GM19023 (cell line): ENCODE measurements around the gene SPATA1.

Source experiments
- ATAC-seq: cut with Tn5 transposase; IDR thresholded peaks from one replicate; pipeline ENCODE4 v1.9.1; 2021; ENCODE audit warnings: mild to moderate bottlenecking, moderate library complexity; ENCODE audit not compliant: unreplicated experiment

Gene SPATA1, protein sequence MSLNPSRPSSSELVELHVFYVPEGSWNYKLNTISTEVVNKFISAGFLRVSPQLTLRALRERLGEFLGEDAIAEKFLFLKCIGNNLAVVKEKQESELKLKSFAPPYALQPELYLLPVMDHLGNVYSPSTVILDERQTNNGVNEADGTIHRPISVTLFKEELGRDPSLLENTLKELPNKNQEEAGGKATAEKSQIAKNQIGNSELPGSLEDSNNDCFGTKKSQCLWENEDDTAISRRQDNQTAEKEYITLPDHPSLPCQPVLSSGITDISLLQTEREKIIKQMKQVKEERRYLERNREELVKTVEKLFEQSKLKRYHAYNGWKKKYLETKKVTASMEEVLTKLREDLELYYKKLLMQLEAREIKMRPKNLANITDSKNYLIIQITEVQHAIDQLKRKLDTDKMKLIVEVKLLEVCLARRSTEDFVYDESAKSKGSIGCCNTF

GRCh38 chr1:84506002-84506728 lies at the start of gene SPATA1, which contains the start of gene GNG5:
TSS of gene SPATA1 (plus strand) at chr1:84506386. CDS start at chr1:84516360, 9,974 bp downstream.
TSS of gene GNG5 (minus strand) at chr1:84506581. CDS start at chr1:84506091, 490 bp downstream.
- peak; percentile 86 for ATAC-seq

DNA sequence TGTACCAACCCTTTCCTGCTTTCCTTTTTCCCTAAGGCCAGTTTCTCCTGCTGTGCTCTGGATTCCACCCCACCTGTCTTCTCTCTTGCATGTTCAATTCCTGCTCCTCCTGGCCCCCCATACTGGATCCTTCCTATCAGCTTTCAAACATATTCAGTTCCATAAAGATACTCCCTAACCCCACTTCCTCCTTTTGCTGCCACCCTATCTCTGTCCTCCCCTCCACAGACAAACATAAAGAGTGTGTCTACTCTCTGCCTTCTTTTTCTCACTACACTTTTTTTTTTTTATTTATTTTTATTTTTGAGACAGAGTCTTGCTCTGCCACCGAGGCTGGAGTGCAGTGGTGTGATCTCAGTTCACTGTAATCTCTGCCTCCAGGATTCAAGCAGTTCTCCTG lies 44.1 kb upstream of the SPATA1 start:
- ATAC-seq: no peak

- ATAC-seq: no peak
Observed at GRCh38 chr1:84467298-84467697, 38.9 kb upstream of the SPATA1 start.

DNA sequence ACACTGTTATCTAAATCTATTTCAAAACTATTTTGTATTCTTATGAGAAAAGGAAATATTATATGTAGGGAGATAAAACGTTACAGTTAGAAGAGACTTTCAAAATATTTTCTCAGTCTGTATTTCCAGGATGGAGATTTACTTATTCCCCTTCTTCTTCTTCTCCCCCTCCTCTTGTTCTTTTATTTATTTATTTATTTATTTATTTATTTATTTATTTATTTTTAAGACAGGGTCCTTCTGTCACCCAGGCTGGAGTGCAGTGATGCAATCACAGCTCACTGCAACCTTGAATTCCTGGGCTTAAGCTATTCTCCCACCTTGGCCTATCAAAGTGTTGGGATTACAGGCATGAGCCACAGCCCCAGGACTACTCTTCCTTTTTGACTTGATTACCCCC lies 30.0 kb upstream of the SPATA1 start:
- no peak for ATAC-seq

DNA sequence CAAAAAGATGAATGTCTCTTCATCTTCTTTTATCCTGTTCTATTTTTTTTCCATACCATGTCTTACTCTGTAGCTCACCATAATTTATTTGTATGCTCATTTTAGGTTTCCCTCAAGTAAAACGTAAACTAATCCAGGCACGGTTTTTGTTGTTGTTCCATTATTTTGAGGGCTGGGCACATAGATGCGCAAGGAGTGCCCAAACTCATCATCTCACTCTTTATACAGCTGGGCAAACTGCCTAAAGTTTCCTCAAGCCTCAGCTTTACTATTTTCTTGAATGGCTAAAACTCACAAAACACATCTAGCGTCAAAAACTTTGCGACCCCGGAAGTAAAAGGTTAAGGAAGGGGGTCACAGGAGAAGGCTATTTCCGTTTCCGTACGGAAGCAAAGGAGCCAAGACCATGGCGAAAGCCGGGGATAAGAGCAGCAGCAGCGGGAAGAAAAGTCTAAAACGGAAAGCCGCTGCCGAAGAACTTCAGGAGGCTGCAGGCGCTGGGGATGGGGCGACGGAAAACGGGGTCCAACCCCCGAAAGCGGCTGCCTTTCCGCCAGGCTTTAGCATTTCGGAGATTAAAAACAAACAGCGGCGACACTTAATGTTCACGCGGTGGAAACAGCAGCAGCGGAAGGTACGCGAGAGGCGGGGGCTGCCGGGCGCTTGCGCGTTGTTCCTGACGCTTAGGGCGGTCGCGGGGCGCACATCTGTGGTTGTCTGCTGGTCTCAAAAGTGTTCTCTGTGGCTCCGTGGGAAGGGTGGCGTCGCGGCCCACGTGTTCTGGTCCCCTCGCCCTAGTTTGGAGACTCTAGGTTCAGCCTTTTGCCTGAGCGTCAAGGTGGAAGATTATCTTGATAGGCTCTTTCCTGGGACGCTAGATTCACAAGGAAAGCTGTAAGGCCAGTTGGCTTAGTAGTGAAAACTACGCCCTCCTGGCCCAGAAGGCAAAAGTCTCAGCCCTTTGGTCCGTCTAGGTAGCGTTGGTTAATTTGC lies 27.0 kb upstream of the SPATA1 start, which contains the start of gene RPF1:
RPF1 (plus strand) TSS at position 391 of the 993 bp plus-strand sequence; CDS start at position 407, 16 bp downstream.
- ATAC-seq: peak; percentile 98

DNA sequence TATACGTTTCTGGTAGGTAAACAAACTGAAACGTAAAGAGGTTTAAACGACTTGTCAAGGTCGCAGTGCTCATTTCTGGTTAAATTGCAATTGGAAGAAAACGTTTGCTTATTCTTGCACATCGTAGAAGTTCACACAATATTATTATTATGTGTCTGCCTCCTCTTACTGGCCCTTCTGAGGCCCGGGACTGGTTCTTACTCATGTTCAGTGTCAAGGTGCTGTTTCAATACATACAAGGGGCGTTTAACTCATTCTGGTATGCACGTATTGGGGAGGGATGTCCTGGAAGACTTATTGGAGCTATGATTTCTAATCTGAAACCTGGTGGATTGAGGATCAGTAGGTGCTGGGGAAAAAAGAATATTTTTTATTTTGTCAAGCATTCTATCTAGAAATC lies 26.2 kb upstream of the SPATA1 start:
- no peak for ATAC-seq

DNA sequence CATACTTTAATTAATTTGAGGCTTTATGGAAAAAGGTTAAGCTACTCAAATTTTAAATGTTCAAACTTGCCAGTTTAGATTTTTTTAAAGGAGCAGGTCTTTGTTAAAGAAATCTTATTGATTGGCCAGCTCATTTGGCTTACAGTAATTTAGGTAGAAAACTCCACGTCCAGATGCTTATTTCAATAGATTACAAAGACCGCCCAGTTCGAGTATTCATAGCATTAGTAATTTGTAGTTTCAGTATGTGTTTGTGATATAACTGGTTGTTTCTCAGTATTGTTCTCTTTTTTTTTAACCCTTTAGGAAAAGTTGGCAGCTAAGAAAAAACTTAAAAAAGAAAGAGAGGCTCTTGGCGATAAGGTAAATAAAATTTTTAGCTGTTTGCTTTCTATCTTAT lies 25.5 kb upstream of the SPATA1 start:
- no peak for ATAC-seq

DNA sequence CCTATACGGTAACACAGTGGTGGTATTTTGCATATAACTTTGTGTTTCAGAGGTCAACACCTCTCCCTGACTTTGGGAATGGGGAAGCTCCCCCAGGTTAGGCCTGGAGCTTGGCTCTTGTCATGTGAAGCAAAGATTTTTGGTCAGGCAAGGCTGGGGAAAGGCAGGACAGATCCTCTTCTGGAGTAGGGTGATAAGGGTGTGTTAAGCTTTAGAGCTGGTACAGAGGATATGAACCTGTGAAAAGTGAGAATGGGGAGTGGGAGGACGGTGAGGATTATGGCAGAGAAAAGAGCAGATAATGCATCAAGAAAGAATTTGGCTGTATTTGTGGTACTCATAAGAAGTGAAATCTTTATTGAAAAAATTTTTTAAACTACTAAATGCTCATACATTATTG lies 24.9 kb upstream of the SPATA1 start:
- no peak for ATAC-seq

DNA sequence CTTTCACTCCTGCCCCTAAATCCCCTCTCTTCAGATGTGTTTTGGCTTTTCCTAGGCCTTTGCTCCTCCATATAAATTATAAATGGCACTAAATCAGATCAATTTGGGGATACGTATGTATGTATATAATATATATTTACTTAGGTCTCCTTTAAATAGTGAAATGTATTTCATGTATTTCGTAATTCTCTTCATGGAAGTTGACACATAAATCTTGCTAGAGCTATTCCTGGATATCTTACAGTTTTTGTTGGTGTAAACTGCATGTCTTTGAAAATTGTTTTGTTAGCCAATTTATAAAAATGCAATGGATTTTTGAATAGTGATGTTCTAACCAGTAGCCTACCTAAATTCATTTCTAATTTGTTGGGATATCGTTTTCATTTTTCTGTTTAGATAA lies 18.1 kb upstream of the SPATA1 start:
- ATAC-seq: no peak

DNA sequence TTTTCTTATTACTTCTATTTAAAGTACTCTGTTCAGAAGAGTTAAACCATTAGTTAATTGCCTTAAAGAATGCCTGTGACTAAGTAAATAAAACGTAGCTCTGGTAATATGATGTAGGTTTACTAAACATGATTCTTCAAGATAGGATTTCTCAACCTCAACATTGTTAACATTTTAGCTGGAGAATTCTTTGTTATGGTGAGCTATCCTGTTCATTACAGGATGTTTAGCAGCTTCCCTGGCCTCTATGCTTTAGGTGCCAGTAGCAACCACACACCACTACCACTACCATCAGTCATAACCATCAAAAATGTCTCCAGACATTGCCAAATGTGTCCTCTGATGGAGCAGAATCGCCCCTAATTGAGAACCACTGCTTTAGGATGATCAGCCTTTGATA lies 16.4 kb upstream of the SPATA1 start:
- no peak for ATAC-seq

- no peak for ATAC-seq
Observed at GRCh38 chr1:84492726-84493125, 13.5 kb upstream of the SPATA1 start.

- ATAC-seq: no peak
Observed at GRCh38 chr1:84493747-84494146, 12.4 kb upstream of the SPATA1 start.

DNA sequence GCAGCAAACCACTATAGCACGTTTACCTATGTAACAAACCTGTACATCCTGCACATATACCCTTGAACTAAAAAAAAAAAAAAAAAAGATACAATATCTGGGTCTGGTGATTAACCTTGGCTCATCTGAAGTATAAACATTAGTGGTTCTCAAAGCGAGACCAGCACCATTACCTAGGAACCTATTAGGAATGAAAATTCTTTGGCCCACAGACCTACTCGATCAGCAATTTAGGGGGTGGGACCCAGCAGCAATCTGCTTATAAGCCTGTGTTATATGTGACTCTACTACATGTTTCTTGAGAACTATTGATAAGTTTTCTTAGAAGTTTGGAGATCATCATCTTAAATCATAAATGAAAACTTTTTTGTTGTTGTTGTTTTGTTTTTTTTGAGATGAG lies 9.7 kb upstream of the SPATA1 start:
- no peak for ATAC-seq

- ATAC-seq: no peak
Observed at GRCh38 chr1:84497631-84498275, 8.4 kb upstream of the SPATA1 start.

- ATAC-seq: no peak
Observed at GRCh38 chr1:84502927-84503326, 3.3 kb upstream of the SPATA1 start.

DNA sequence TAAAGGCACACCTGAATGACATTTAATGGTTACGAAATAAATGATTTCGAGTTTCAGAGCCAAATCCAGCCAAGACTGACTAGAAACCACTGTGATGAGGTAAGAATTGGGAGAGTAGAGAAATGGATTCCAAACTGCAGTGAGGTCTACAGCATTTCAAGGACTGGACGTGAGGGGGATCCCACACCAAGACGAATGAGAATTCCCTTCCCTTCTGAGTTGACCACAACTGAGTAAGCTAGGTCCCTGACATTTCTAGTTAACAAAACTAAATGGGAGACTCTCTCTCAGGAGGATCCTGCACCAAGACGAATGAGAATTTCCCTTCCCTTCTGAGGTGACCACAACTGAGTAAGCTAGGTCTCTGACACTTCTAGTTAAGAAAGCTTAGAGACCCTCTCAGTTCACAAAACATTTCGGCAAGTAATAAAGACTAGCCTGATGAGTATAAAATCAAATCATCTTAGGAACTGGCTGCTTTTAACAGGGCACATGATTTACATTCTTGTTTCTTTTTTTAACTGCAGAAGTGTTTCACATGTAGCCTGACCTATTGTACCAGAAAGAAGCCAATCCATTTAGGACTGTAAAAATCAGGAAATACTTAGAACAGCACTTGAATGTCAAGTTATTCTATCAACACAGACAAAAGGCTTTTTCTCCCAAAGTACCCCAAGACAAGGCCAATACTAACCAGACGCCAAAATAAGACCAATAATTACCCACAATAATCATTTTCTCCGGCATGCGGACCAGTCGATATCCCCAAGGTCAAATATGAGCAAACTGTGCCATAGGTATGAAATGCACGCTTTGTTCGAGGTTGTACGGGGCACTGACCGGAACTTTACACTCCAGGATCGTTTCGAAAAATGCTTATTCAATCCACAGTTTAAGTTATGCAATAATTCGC lies 1.4 kb upstream of the SPATA1 start:
- no peak for ATAC-seq

GRCh38 chr1:84505493-84506001 lies 639 bp upstream of the SPATA1 start:
- peak; percentile 44 for ATAC-seq

DNA sequence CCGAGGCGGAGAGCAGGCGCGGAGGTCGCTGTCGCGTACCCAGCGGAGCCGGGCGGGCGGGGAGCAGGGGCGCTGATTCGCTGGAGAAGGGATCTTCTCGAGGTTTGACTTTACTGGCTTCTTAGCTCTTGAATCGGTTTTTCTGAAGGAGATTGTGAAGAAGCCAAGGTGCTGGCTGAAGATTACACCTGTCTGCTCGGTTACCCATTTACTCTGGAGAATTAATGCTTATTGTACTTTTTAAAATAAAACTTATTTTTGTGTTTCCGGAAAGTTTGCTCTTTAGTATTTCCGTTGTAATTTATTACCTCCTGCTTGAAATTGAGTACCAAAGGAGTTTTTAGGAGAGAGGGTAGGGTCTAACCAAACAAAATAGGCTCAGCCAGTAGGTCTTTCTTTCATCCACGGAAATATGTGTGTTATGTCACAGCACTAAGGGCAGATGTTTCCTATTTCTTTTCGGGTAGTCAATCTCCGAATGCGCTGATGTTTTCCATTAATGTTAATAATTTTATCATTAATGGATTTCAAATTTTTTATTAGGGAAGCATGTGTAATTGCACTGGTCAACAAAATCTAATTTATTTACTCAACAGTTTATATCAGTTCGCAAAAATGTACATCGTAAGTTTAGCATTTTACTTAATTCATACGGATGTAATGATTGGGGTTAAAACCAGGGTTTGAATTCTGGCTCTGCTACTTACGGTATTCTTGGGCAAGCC lies 705 bp downstream of the SPATA1 start:
- no peak for ATAC-seq
